Naive thymus-derived CD8-positive, alpha-beta T cell (primary cell): ENCODE measurements around the gene CCDC159. TPM values are rescaled to one million over a fixed set of nuclear protein-coding genes. Genes with fewer than 3 reads are reported as not detected.

ENCODE experiments used
- ATAC-seq, 2 donors: fragments of 150-1000 bp; cut with Tn5 transposase in 1 of 2; sonication (Bioruptor Pico), chemical (Tn5 transposase) in 1 of 2; 1 replicate in 1 of 2; 2 replicates in 1 of 2; pipeline ENCODE4 v1.10.0; 2021; ENCODE audit warnings: mild to moderate bottlenecking in 2 of 2, moderate library complexity in 2 of 2
- POLR2A ChIA-PET: fragments of 350-600 bp; sonication (Branson Sonifier 250); formaldehyde crosslinking; loops from one replicate; lab custom pipeline; 2021; ENCODE audit warnings: antibody characterized with exemption; lab: Charles Lee
- DNase-seq, 10 donors: peaks; one replicate each; pipeline versions ENCODE4 v3.0.0 to v3.0.0-alpha.2; 2020 to 2022
- H3K27ac Mint-ChIP-seq, 10 donors: one replicate each; pipeline ENCODE4 v1.8.0; 2020 to 2022; ENCODE audit warnings: mild to moderate bottlenecking in 10 of 10, mixed read lengths in 10 of 10, moderate library complexity in 4 of 10, inconsistent platforms in 1 of 10
- H3K27me3 Mint-ChIP-seq, 5 donors: one replicate each; pipeline ENCODE4 v1.8.0; 2021 to 2022; ENCODE audit warnings: mixed read lengths in 5 of 5
- H3K36me3 Mint-ChIP-seq, 3 donors: one replicate each; pipeline ENCODE4 v1.8.0; 2020 to 2022; ENCODE audit warnings: mixed read lengths in 3 of 3, mild to moderate bottlenecking in 2 of 3, inconsistent platforms in 1 of 3
- H3K4me1 Mint-ChIP-seq, 4 donors: one replicate each; pipeline ENCODE4 v1.8.0; 2021 to 2022; ENCODE audit warnings: mixed read lengths in 4 of 4
- H3K4me3 Mint-ChIP-seq, 10 donors: one replicate each; pipeline ENCODE4 v1.8.0; 2020 to 2022; ENCODE audit warnings: mild to moderate bottlenecking in 10 of 10, mixed read lengths in 10 of 10, moderate library complexity in 6 of 10, inconsistent platforms in 1 of 10
- H3K9me3 Mint-ChIP-seq, 9 donors: one replicate each; pipeline ENCODE4 v1.8.0; 2020 to 2022; ENCODE audit warnings: mixed read lengths in 9 of 9, mild to moderate bottlenecking in 3 of 9, inconsistent platforms in 1 of 9, moderate library complexity in 1 of 9
- polyA plus RNA-seq, 3 donors: library from polyadenylated mRNA; unstranded; fragments of 300-500 nt; fragmentation: Illumina TruSeq; gene quantifications; one replicate each; pipeline ENCODE4 v1.2.3, GENCODE V29; 2021
- total RNA-seq, 8 experiments: library from RNA in 2 of 8; stranded (reverse) in 2 of 8; gene quantifications; one replicate each; pipeline ENCODE4 v1.2.3 and lab custom pipeline; 2021 to 2026

CCDC159 gene
- total and polyA plus RNA-seq, 5 experiments from 2014 or later: 13.7 to 61.6 (median 16.8) TPM

- Mint-ChIP-seq H3K27me3 (peaks cover 4 to 17% (median 15%) of the 10 kb centered on the region in 5 donors), H3K36me3 (no peaks in the 10 kb centered on the region), H3K4me3 (no peak overlapping the region), H3K4me1 (peaks cover 9 to 18% (median 15%) of the 10 kb centered on the region in 4 donors), H3K27ac (no peak overlapping the region), H3K9me3 (no peaks in the 10 kb centered on the region)
- POLR2A ChIA-PET: no interaction called here
- ATAC-seq (no peak), DNase-seq (no peak)
Measured at GRCh38 chr19:11359421-11359820, 13.1 kb downstream of the CCDC159 start.

GRCh38 chr19:11361037-11361770, 14.9 kb downstream of the CCDC159 start:
- Mint-ChIP-seq H3K27ac (peak overlapping the region in 1 of 10 donors; percentile 24), H3K36me3 (peaks cover 0 to 14% (median 0%) of the 10 kb centered on the region in 3 donors), H3K4me1 (peaks cover 2 to 5% (median 4%) of the 10 kb centered on the region in 4 donors), H3K9me3 (no peaks in the 10 kb centered on the region), H3K27me3 (peaks cover 0 to 8% (median 7%) of the 10 kb centered on the region in 5 donors), H3K4me3 (no peak overlapping the region)
- POLR2A ChIA-PET: interaction anchor here (0.7 to 2.4 kb wide), 2 partner anchors 14 to 22 kb away, joined by 3 to 6 read pairs; partner anchors contain the start of genes CCDC159 and TMEM205
- ATAC-seq (no peak), DNase-seq (no peak)

GRCh38 chr19:11361771-11362731, 15.7 kb downstream of the CCDC159 start:
- POLR2A ChIA-PET: interaction anchor here (0.7 to 2.4 kb wide), 2 partner anchors 15 to 21 kb away, joined by 3 to 6 read pairs; partner anchors contain the start of genes CCDC159 and TMEM205
- Mint-ChIP-seq H3K36me3 (peaks cover 0 to 18% (median 0%) of the 10 kb centered on the region in 3 donors), H3K4me1 (peaks cover 0 to 3% (median 0%) of the 10 kb centered on the region in 4 donors), H3K9me3 (no peaks in the 10 kb centered on the region), H3K27ac (no peak overlapping the region), H3K27me3 (peaks cover 0 to 3% (median 0%) of the 10 kb centered on the region in 5 donors), H3K4me3 (no peak overlapping the region)
- ATAC-seq (no peak), DNase-seq (no peak)

- no peak for ATAC-seq
- no peak overlapping the region for H3K4me3 Mint-ChIP-seq
- no peak overlapping the region for H3K27ac Mint-ChIP-seq
- POLR2A ChIA-PET: no interaction called here
- DNase-seq: no peak
- no peaks in the 10 kb centered on the region for H3K27me3 Mint-ChIP-seq
- H3K4me1 Mint-ChIP-seq: no peaks in the 10 kb centered on the region
- H3K36me3 Mint-ChIP-seq: peaks cover 0 to 32% (median 0%) of the 10 kb centered on the region in 3 donors
- H3K9me3 Mint-ChIP-seq: no peaks in the 10 kb centered on the region
Measured at GRCh38 chr19:11363881-11364280, 17.6 kb downstream of the CCDC159 start.

- DNase-seq (no peak), ATAC-seq (no peak)
- peak overlapping the region in 1 of 10 donors; percentile 34 for H3K27ac Mint-ChIP-seq
- no peaks in the 10 kb centered on the region for H3K9me3 Mint-ChIP-seq
- POLR2A ChIA-PET: interaction anchor here (0.6 kb wide), 1 partner anchor 639 kb away, joined by 3 read pairs; no protein-coding TSS in a partner anchor
- peaks cover 0 to 37% (median 3%) of the 10 kb centered on the region in 3 donors for H3K36me3 Mint-ChIP-seq
- no peak overlapping the region for H3K4me3 Mint-ChIP-seq
- no peaks in the 10 kb centered on the region for H3K27me3 Mint-ChIP-seq
- no peaks in the 10 kb centered on the region for H3K4me1 Mint-ChIP-seq
Measured at GRCh38 chr19:11364296-11364904, 18.1 kb downstream of the CCDC159 start.

GRCh38 chr19:11364935-11365334, 18.6 kb downstream of the CCDC159 start:
- POLR2A ChIA-PET: interaction anchor here (0.6 kb wide), 1 partner anchor 639 kb away, joined by 3 read pairs; no protein-coding TSS in a partner anchor
- no peak for ATAC-seq
- H3K4me1 Mint-ChIP-seq: no peaks in the 10 kb centered on the region
- no peaks in the 10 kb centered on the region for H3K9me3 Mint-ChIP-seq
- no peak for DNase-seq
- H3K27me3 Mint-ChIP-seq: no peaks in the 10 kb centered on the region
- H3K27ac Mint-ChIP-seq: peak overlapping the region in 1 of 10 donors; percentile 34
- H3K36me3 Mint-ChIP-seq: peaks cover 0 to 42% (median 5%) of the 10 kb centered on the region in 3 donors
- H3K4me3 Mint-ChIP-seq: no peak overlapping the region

GRCh38 chr19:11365557-11366117, 19.3 kb downstream of the CCDC159 start:
- peaks cover 0 to 46% (median 6%) of the 10 kb centered on the region in 3 donors for H3K36me3 Mint-ChIP-seq
- ATAC-seq (no peak), DNase-seq (no peak)
- no peaks in the 10 kb centered on the region for H3K9me3 Mint-ChIP-seq
- H3K27me3 Mint-ChIP-seq: no peaks in the 10 kb centered on the region
- no peak overlapping the region for H3K4me3 Mint-ChIP-seq
- no peak overlapping the region for H3K27ac Mint-ChIP-seq
- H3K4me1 Mint-ChIP-seq: peaks cover 0 to under 1% (median under 1%) of the 10 kb centered on the region in 4 donors
- POLR2A ChIA-PET: no interaction called here

- no peak overlapping the region for H3K4me3 Mint-ChIP-seq
- H3K27me3 Mint-ChIP-seq: no peaks in the 10 kb centered on the region
- H3K27ac Mint-ChIP-seq: no peak overlapping the region
- no peaks in the 10 kb centered on the region for H3K9me3 Mint-ChIP-seq
- POLR2A ChIA-PET: no interaction called here
- no peak for DNase-seq
- H3K36me3 Mint-ChIP-seq: peaks cover 0 to 53% (median 13%) of the 10 kb centered on the region in 3 donors
- H3K4me1 Mint-ChIP-seq: peaks cover 0 to 6% (median 1%) of the 10 kb centered on the region in 4 donors
- ATAC-seq: no peak
Measured at GRCh38 chr19:11367528-11367927, 21.2 kb downstream of the CCDC159 start.

GRCh38 chr19:11370744-11371143, 24.4 kb downstream of the CCDC159 start:
- Mint-ChIP-seq H3K4me3 (no peak overlapping the region), H3K27me3 (no peaks in the 10 kb centered on the region), H3K9me3 (no peaks in the 10 kb centered on the region), H3K36me3 (peaks cover 0 to 44% (median 13%) of the 10 kb centered on the region in 3 donors), H3K27ac (peak overlapping the region in 1 of 10 donors; percentile 67), H3K4me1 (peaks cover 4 to 14% (median 5%) of the 10 kb centered on the region in 4 donors)
- no peak for DNase-seq
- POLR2A ChIA-PET: interaction anchor here (0.6 to 1.1 kb wide), 2 partner anchors 38 to 245 kb away, joined by 3 to 7 read pairs; no protein-coding TSS in a partner anchor
- no peak for ATAC-seq

GRCh38 chr19:11373166-11373884, 27.0 kb downstream of the CCDC159 start:
- ATAC-seq (no peak), DNase-seq (no peak)
- H3K27ac Mint-ChIP-seq: peak overlapping the region in 4 of 10 donors; percentile 0 to 39 (median 18)

GRCh38 chr19:11373885-11374432, 27.6 kb downstream of the CCDC159 start:
- H3K4me1 Mint-ChIP-seq: peaks cover 20 to 30% (median 23%) of the 10 kb centered on the region in 4 donors
- ATAC-seq (no peak), DNase-seq (no peak)
- peaks cover 4 to 21% (median 17%) of the 10 kb centered on the region in 3 donors for H3K36me3 Mint-ChIP-seq
- POLR2A ChIA-PET: interaction anchor here (0.8 to 3.6 kb wide), 17 partner anchors 9 to 288 kb away, joined by 3 to 40 read pairs (median 7); partner anchors contain the start of genes CCDC159, ECSIT, ELOF1 and EPOR
- no peaks in the 10 kb centered on the region for H3K9me3 Mint-ChIP-seq
- no peak overlapping the region for H3K4me3 Mint-ChIP-seq
- H3K27me3 Mint-ChIP-seq: no peaks in the 10 kb centered on the region
- no peak overlapping the region for H3K27ac Mint-ChIP-seq

More at GRCh38 chr19:11373166-11373884, 27.0 kb downstream of the CCDC159 start:
- Mint-ChIP-seq H3K9me3 (no peaks in the 10 kb centered on the region), H3K4me3 (peak overlapping the region in 7 of 10 donors; percentile 30 to 71 (median 55)), H3K27me3 (no peaks in the 10 kb centered on the region), H3K36me3 (peaks cover 4 to 27% (median 17%) of the 10 kb centered on the region in 3 donors), H3K4me1 (peaks cover 20 to 25% (median 22%) of the 10 kb centered on the region in 4 donors)
- POLR2A ChIA-PET: interaction anchor here (1.5 to 3.6 kb wide), 5 partner anchors 10 to 186 kb away, joined by 8 to 40 read pairs (median 15); partner anchors contain the start of genes CCDC159, ELOF1, EPOR and ODAD3
